HCT116 (cell line): ENCODE measurements around the gene HMG20A. TPM values are rescaled to one million over a fixed set of nuclear protein-coding genes. Genes with fewer than 3 reads are reported as not detected.

Source experiments
- ATAC-seq: fragments of 200-7000 bp; cut with Tn5 transposase; 2 replicates; pipeline ENCODE4 v1.9.1; 2020; ENCODE audit warnings: mild to moderate bottlenecking, moderate library complexity
- BruUV-seq: library from RNA; stranded (reverse); fragments of 400-500 nt; replicated peaks from 2 replicates; lab custom pipeline; 2021; lab: Mats Ljungman, UMichigan
- CTCF ChIA-PET: fragments of 300-600 bp; sonication (Branson Sonifier 250); formaldehyde crosslinking; loops from one replicate; lab custom pipeline; 2021; ENCODE audit warnings: antibody characterized with exemption; lab: Charles Lee
- POLR2A ChIA-PET: fragments of 300-600, 350-600 bp; sonication (Branson Sonifier 250); formaldehyde crosslinking; loops from one replicate; lab custom pipeline; 2021; ENCODE audit warnings: antibody characterized with exemption; lab: Charles Lee
- RAD21 ChIA-PET, 2 experiments: fragments of 300-600 bp; sonication (Branson Sonifier 250); formaldehyde crosslinking; loops; one replicate each; lab custom pipeline; 2023; ENCODE audit warnings: low total read pairs in 2 of 2; ENCODE audit not compliant: uncharacterized antibody in 2 of 2, unreplicated experiment in 2 of 2, low non-redundant PET in 1 of 2; lab: Charles Lee
- DNase-seq: peaks from one replicate; pipeline ENCODE4 v3.0.0-alpha.2; 2010; ENCODE audit warnings: low read depth, low spot score
- H2AFZ ChIP-seq: fragments of 200-600 bp; shearing (Covaris generic), sonication (generic); 2 replicates; pipeline ENCODE4 v1.6.1; 2017; ENCODE audit warnings: low read depth, mixed run types, mixed read lengths, antibody characterized with exemption, low read length; ENCODE audit not compliant: poor library complexity, severe bottlenecking
- H3K27ac ChIP-seq: 2 replicates; pipeline ENCODE4 v1.5.1; 2012; ENCODE audit warnings: low read depth, low read length
- H3K27me3 ChIP-seq: fragments of 200-600 bp; sonication (generic); 2 replicates; pipeline ENCODE4 v1.6.1; 2016; ENCODE audit warnings: mixed run types, low read length, mixed read lengths; ENCODE audit not compliant: insufficient read depth
- H3K36me3 ChIP-seq, 2 experiments: fragments of 200-500 bp in 1 of 2; fragments of 200-600 bp in 1 of 2; sonication (Bioruptor generic) in 1 of 2; sonication (generic) in 1 of 2; 2 replicates each; pipeline versions ENCODE4 v1.5.1 to v1.6.1; 2014 to 2016; ENCODE audit warnings: low read length in 2 of 2, inconsistent platforms in 1 of 2, mixed read lengths in 1 of 2, mixed run types in 1 of 2; ENCODE audit not compliant: insufficient read depth in 2 of 2, control insufficient read depth in 1 of 2
- H3K4me1 ChIP-seq, 2 experiments: fragments of 200-600 bp in 1 of 2; sonication (generic) in 1 of 2; 2 replicates each; pipeline versions ENCODE4 v1.5.1 to v1.6.1; 2012 to 2017; ENCODE audit warnings: low read length in 2 of 2, inconsistent platforms in 1 of 2, mild to moderate bottlenecking in 1 of 2, mixed read lengths in 1 of 2, mixed run types in 1 of 2, moderate library complexity in 1 of 2; ENCODE audit not compliant: insufficient read depth in 2 of 2, control insufficient read depth in 1 of 2
- H3K4me2 ChIP-seq: fragments of 200-600 bp; sonication (generic); 2 replicates; pipeline ENCODE4 v1.6.1; 2017; ENCODE audit warnings: mixed run types, low read length, mixed read lengths
- H3K4me3 ChIP-seq, 2 experiments: fragments of 200-600 bp in 1 of 2; sonication (generic) in 1 of 2; replicated peaks in 1 of 2; 2 replicates each; pipeline ENCODE4 v1.5.1; 2011 to 2016; ENCODE audit warnings: low read length in 2 of 2, control low read depth in 1 of 2, low read depth in 1 of 2, mild to moderate bottlenecking in 1 of 2, mixed read lengths in 1 of 2, mixed run types in 1 of 2
- H3K79me2 ChIP-seq: fragments of 200-600 bp; sonication (generic); 2 replicates; pipeline ENCODE4 v1.6.1; 2017; ENCODE audit warnings: mild to moderate bottlenecking, mixed run types, low read length, moderate library complexity, mixed read lengths; ENCODE audit not compliant: insufficient read depth
- H3K9ac ChIP-seq: fragments of 200-600 bp; sonication (generic); 2 replicates; pipeline ENCODE4 v1.6.1; 2016; ENCODE audit warnings: low read length, mixed read lengths
- H3K9me2 ChIP-seq: fragments of 200-600 bp; sonication (generic), shearing (Covaris generic); 2 replicates; pipeline ENCODE4 v1.6.1; 2017; ENCODE audit warnings: mixed run types, mild to moderate bottlenecking, moderate library complexity; ENCODE audit not compliant: insufficient read depth
- H3K9me3 ChIP-seq, 2 experiments: fragments of 200-500 bp in 1 of 2; fragments of 200-600 bp in 1 of 2; sonication (Bioruptor generic) in 1 of 2; sonication (generic) in 1 of 2; 2 replicates each; pipeline ENCODE4 v1.6.1; 2014 to 2017; ENCODE audit warnings: low read length in 2 of 2, mixed read lengths in 2 of 2, inconsistent platforms in 1 of 2, low read depth in 1 of 2, mild to moderate bottlenecking in 1 of 2, mixed run types in 1 of 2, moderate library complexity in 1 of 2; ENCODE audit not compliant: control insufficient read depth in 1 of 2, insufficient read depth in 1 of 2
- H4K20me1 ChIP-seq: fragments of 200-600 bp; sonication (generic), shearing (Covaris generic); 2 replicates; pipeline ENCODE4 v1.6.1; 2017; ENCODE audit warnings: mixed run types, mild to moderate bottlenecking, moderate library complexity; ENCODE audit not compliant: insufficient read depth
- ATF3 ChIP-seq: IDR thresholded peaks from 2 replicates; pipeline ENCODE4 v1.6.1; 2012
- CBX3 ChIP-seq: IDR thresholded peaks from 2 replicates; pipeline ENCODE4 v1.6.1; 2012; ENCODE audit warnings: low read depth
- CEBPB ChIP-seq: IDR thresholded peaks from 2 replicates; pipeline ENCODE4 v1.6.1; 2012; ENCODE audit warnings: low read depth
- ELF1 ChIP-seq: IDR thresholded peaks from 2 replicates; pipeline ENCODE4 v1.6.1; 2012; ENCODE audit warnings: low read depth, borderline replicate concordance
- EZH2phosphoT487 ChIP-seq: fragments of 200-600 bp; IDR thresholded peaks from 2 replicates; pipeline ENCODE4 v1.6.1; 2018; ENCODE audit warnings: antibody characterized with exemption, borderline replicate concordance
- MAX ChIP-seq: IDR thresholded peaks from 2 replicates; pipeline ENCODE4 v1.6.1; 2012
- POLR2A ChIP-seq: IDR thresholded peaks from 2 replicates; pipeline ENCODE4 v1.7.0; 2011; ENCODE audit warnings: borderline replicate concordance; ENCODE audit not compliant: insufficient read depth, insufficient read length; ENCODE audit errors: extremely low read depth
- RAD21 ChIP-seq: IDR thresholded peaks from 2 replicates; pipeline ENCODE4 v1.6.1; 2012; ENCODE audit warnings: low read depth, mild to moderate bottlenecking
- REST ChIP-seq: IDR thresholded peaks from 2 replicates; pipeline ENCODE4 v1.6.1; 2012; ENCODE audit warnings: low read depth
- SIN3A ChIP-seq: IDR thresholded peaks from 2 replicates; pipeline ENCODE4 v1.6.1; 2012; ENCODE audit warnings: low read depth
- SRF ChIP-seq: IDR thresholded peaks from 2 replicates; pipeline ENCODE4 v1.6.1; 2012; ENCODE audit warnings: low read depth
- TCF7L2 ChIP-seq: IDR thresholded peaks from 2 replicates; pipeline ENCODE4 v1.7.0; 2011; ENCODE audit warnings: borderline replicate concordance, inconsistent platforms; ENCODE audit not compliant: insufficient read depth, insufficient read length; ENCODE audit errors: extremely low read depth
- YY1 ChIP-seq: IDR thresholded peaks from 2 replicates; pipeline ENCODE4 v1.6.1; 2011; ENCODE audit warnings: low read length, low read depth, moderate library complexity, mild to moderate bottlenecking; ENCODE audit not compliant: insufficient replicate concordance; ENCODE audit errors: extremely low read depth
- intact Hi-C: fragments of 100-400 bp; cut with micrococcal nuclease; formaldehyde crosslinking; loops from 2 replicates; pipeline ENCODE4 v1.10.0; 2022
- total RNA-seq: library from RNA; stranded (reverse); gene quantifications from one replicate; pipeline ENCODE4 v1.2.1, GENCODE V29; 2021; ENCODE audit not compliant: unreplicated experiment

HMG20A gene
- total RNA-seq, 1 experiment from 2014 or later = 37.7 TPM

GRCh38 chr15:77531191-77532000 is 110.7 kb downstream of the HMG20A start (continued):
- no peak for TF ChIP-seq REST
- no peak for TF ChIP-seq CEBPB
- TF ChIP-seq EZH2phosphoT487 = no peak
- no peak for TF ChIP-seq TCF7L2
- TF ChIP-seq SRF = no peak
- TF ChIP-seq CBX3 = no peak

GRCh38 chr15:77532067-77532710 is 111.5 kb downstream of the HMG20A start:
- H3K27me3 ChIP-seq = peaks cover 4% of the 10 kb centered on the region; the same call in 1 of the 2 replicates
- H4K20me1 ChIP-seq = no peaks in the 10 kb centered on the region
- ChIA-PET RAD21 (no interaction called here), POLR2A (interaction anchor here (1.1 kb wide), 1 partner anchor 11 kb away, joined by 3 read pairs; no protein-coding TSS in a partner anchor)
- no peak overlapping the region for H2AFZ ChIP-seq
- H3K27ac ChIP-seq = no peak overlapping the region
- BruUV-seq = no TSS peak
- no peak overlapping the region for H3K9ac ChIP-seq
- no peaks in the 10 kb centered on the region for H3K79me2 ChIP-seq
- DNase-seq (no peak), ATAC-seq (no peak)
- H3K4me2 ChIP-seq = no peak overlapping the region
- no peaks in the 10 kb centered on the region for H3K9me2 ChIP-seq
- no peaks in the 10 kb centered on the region for H3K36me3 ChIP-seq
- H3K4me1 ChIP-seq = peaks cover 5 to 6% of the 10 kb centered on the region in 2 experiments; a peak in 3 of 4 replicates
- H3K9me3 ChIP-seq = no peaks in the 10 kb centered on the region
- intact Hi-C loops = no loop called here
- TF ChIP-seq RAD21 = no peak
- no peak for TF ChIP-seq SIN3A
- no peak for TF ChIP-seq MAX
- TF ChIP-seq YY1 = no peak
- TF ChIP-seq POLR2A = no peak
- no peak for TF ChIP-seq ELF1
- TF ChIP-seq EZH2phosphoT487 = no peak
- TF ChIP-seq SRF = no peak
- TF ChIP-seq ATF3 = no peak
- TF ChIP-seq, all 23 proteins: peak for 0
- CTCF ChIA-PET = interaction anchor here (0.6 to 1.2 kb wide), 3 partner anchors 9 to 11 kb away, joined by 3 to 6 read pairs (median 3); no protein-coding TSS in a partner anchor
- H3K4me3 ChIP-seq = no peak overlapping the region
